Measurements from ENCODE around the gene PITX1.

DNA sequence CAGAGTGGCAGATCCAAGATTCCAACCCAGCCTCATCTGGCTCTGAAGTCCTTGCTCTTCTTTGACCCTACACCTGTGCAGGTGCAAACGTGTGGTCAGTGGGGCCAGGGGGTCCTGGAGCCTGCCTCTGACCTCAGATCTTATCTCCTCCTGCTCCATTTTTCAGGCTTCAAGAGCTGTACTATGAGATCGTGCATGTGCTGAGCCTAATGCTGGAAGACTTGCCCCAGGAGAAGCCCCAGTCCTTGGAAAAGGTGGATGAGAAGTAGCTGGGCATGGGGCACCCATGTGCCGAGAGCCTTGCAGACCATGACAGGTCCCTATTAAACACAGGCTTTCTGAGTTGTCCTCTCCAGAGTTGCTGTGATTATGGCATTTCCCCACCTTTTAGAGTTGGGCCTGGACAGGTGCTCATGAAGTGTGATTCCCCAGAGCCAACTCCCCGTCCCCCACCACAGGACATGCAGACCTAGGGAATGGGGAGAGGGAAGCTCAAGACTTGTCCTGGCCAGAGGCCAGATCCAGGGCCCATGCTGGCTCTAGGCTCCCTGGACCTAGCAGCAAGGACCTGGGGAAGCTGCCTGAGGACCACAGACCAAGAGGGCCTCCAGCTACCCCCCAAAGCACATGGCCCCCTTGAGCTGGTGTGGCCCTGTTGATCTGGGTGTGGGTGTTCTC lies 22.5 kb downstream of the PITX1 start:
- TF ChIP-seq, protein P1, sequence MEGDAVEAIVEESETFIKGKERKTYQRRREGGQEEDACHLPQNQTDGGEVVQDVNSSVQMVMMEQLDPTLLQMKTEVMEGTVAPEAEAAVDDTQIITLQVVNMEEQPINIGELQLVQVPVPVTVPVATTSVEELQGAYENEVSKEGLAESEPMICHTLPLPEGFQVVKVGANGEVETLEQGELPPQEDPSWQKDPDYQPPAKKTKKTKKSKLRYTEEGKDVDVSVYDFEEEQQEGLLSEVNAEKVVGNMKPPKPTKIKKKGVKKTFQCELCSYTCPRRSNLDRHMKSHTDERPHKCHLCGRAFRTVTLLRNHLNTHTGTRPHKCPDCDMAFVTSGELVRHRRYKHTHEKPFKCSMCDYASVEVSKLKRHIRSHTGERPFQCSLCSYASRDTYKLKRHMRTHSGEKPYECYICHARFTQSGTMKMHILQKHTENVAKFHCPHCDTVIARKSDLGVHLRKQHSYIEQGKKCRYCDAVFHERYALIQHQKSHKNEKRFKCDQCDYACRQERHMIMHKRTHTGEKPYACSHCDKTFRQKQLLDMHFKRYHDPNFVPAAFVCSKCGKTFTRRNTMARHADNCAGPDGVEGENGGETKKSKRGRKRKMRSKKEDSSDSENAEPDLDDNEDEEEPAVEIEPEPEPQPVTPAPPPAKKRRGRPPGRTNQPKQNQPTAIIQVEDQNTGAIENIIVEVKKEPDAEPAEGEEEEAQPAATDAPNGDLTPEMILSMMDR (IDR thresholded peaks at IDR 0.05) = no peak
- no peak for TF ChIP-seq EZH2 (IDR thresholded peaks at IDR 0.05)

All from neural progenitor cell (in vitro differentiated cells).